ENCODE results near the gene GATA2.

- TF ChIP-seq POLR2AphosphoS5 (IDR thresholded peaks at IDR 0.05; ENCODE audit: low read depth, low read length), result no peak
- TF ChIP-seq CTCF (IDR thresholded peaks at IDR 0.05), result no peak
- no peak for TF ChIP-seq TCF7L2 (IDR thresholded peaks at IDR 0.05; ENCODE audit: low read depth, low read length)
- no peak for TF ChIP-seq REST (IDR thresholded peaks at IDR 0.05; ENCODE audit: insufficient read depth in 1 of 2, low read depth in 2 of 2, low read length in 1 of 2)
Observed at GRCh38 chr3:128503751-128504532, 10.9 kb upstream of the GATA2 start.

Measured in Panc1 (cell line).